HepG2 (cell line): Measurements from ENCODE around the gene ABCC1. TPM values are rescaled to one million over a fixed set of nuclear protein-coding genes. Genes with fewer than 3 reads are reported as not detected.

Experiments
- ATF7 ChIP-seq, 2 experiments: fragments of 450-650 bp in 1 of 2; sonication (generic) in 1 of 2; formaldehyde crosslinking in 1 of 2; IDR thresholded peaks; 2 replicates each; pipeline versions ENCODE4 v1.4.0 to v1.6.1; 2016 to 2020; ENCODE audit warnings: antibody characterized with exemption in 1 of 2, mild to moderate bottlenecking in 1 of 2, missing genetic modification reagents in 1 of 2
- CBX2 ChIP-seq, 2 experiments: fragments of 200-600 bp in 1 of 2; sonication (generic); formaldehyde crosslinking in 1 of 2; IDR thresholded peaks; 2 replicates each; pipeline versions ENCODE4 v1.7.0 to v1.8.1; 2018 to 2022; ENCODE audit warnings: low read depth in 2 of 2, low read length in 1 of 2, mild to moderate bottlenecking in 1 of 2, missing genetic modification reagents in 1 of 2
- GZF1 ChIP-seq: sonication (generic); formaldehyde crosslinking; IDR thresholded peaks from 2 replicates; pipeline ENCODE4 v1.5.1; 2020; ENCODE audit warnings: mild to moderate bottlenecking, missing genetic modification reagents
- MEIS2 ChIP-seq: sonication (generic); formaldehyde crosslinking; IDR thresholded peaks from 2 replicates; pipeline ENCODE4 v1.9.0; 2021; ENCODE audit warnings: mild to moderate bottlenecking, missing genetic modification reagents
- NFIC ChIP-seq: IDR thresholded peaks from 2 replicates; pipeline ENCODE4 v1.6.1; 2012; ENCODE audit warnings: mild to moderate bottlenecking, low read length, inconsistent platforms
- SMAD1 ChIP-seq: sonication (generic); formaldehyde crosslinking; IDR thresholded peaks from 2 replicates; pipeline ENCODE4 v1.4.0; 2020; ENCODE audit warnings: missing genetic modification reagents, low read depth, mild to moderate bottlenecking, borderline replicate concordance
- TIGD3 ChIP-seq: sonication (generic); formaldehyde crosslinking; IDR thresholded peaks from 2 replicates; pipeline ENCODE4 v1.5.1; 2020; ENCODE audit warnings: mild to moderate bottlenecking, missing genetic modification reagents, borderline replicate concordance
- ZC3H4 ChIP-seq: sonication (generic); formaldehyde crosslinking; IDR thresholded peaks from 2 replicates; pipeline ENCODE4 v1.4.0; 2020; ENCODE audit warnings: missing genetic modification reagents, borderline replicate concordance
- ZFP90 ChIP-seq: sonication (generic); formaldehyde crosslinking; IDR thresholded peaks from 2 replicates; pipeline ENCODE4 v1.8.0; 2022; ENCODE audit warnings: missing genetic modification reagents, mild to moderate bottlenecking, inconsistent platforms, borderline replicate concordance
- ZGPAT ChIP-seq: IDR thresholded peaks from 2 replicates; pipeline ENCODE4 v1.6.1; 2016; ENCODE audit warnings: mild to moderate bottlenecking
- ZMYM3 ChIP-seq: sonication (generic); formaldehyde crosslinking; IDR thresholded peaks from 2 replicates; pipeline ENCODE4 v1.5.1; 2020; ENCODE audit warnings: mild to moderate bottlenecking, missing genetic modification reagents
- ZNF280B ChIP-seq: sonication (generic); formaldehyde crosslinking; IDR thresholded peaks from 2 replicates; pipeline ENCODE4 v1.5.0; 2020; ENCODE audit warnings: missing genetic modification reagents, mild to moderate bottlenecking, borderline replicate concordance
- polyA plus RNA-seq, 8 experiments: library from polyadenylated mRNA; depleted of rRNA in 3 of 8; stranded (reverse) in 7 of 8; unstranded in 1 of 8; fragments of >200 nt; fragmentation: Illumina TruSeq in 4 of 8; extraction: Trizol in 4 of 8; gene quantifications; 2 replicates each; pipeline versions ENCODE4 v1.2.1 to v1.2.3, GENCODE V29; 2011 to 2016; ENCODE audit warnings: low read depth in 4 of 8, missing spikeins in 1 of 8, mixed read lengths in 1 of 8; ENCODE audit not compliant: insufficient read depth in 1 of 8
- total RNA-seq, 5 experiments: library from RNA; depleted of rRNA; stranded (reverse); fragments of >200 nt; fragmentation: Illumina TruSeq; extraction: Trizol; gene quantifications; 2 replicates each; pipeline ENCODE4 v1.2.3, GENCODE V29; 2016; ENCODE audit warnings: low read depth in 1 of 5
- TF ChIP-seq, protein P1 (sequence below): sonication (generic); formaldehyde crosslinking; IDR thresholded peaks from 2 replicates; pipeline ENCODE4 v1.5.1; 2020; ENCODE audit warnings: mild to moderate bottlenecking, missing genetic modification reagents

ABCC1 gene
- total and polyA plus RNA-seq, 2 of the 13 experiments (the other 11 are each of a cell fraction or from before 2014, with no cell fraction given) = 13.0 to 30.6 TPM

GRCh38 chr16:16147316-16147999, 198.0 kb downstream of the ABCC1 start (continued):
- TF ChIP-seq SMAD1 (CRISPR knock-in tag) (0 out of 2 replicates have a peak, but pooled peaks have one; percentile 39), CBX2 (IDR thresholded peaks at IDR 0.05; ENCODE audit: low read depth, low read length) (no peak), CBX2 (CRISPR knock-in tag; IDR thresholded peaks at IDR 0.05; ENCODE audit: low read depth) (0 out of 2 replicates have a peak, but pooled peaks have one; percentile 41), ZFP90 (0 out of 2 replicates have a peak, but pooled peaks have one; percentile 13), TIGD3 (0 out of 2 replicates have a peak, but pooled peaks have one; percentile 63), GZF1 (CRISPR knock-in tag) (peak; percentile 78; the same call in 1 of the 2 replicates), NFIC (peak; percentile 47; the same call in 1 of the 2 replicates), ATF7 (IDR thresholded peaks at IDR 0.05) (no peak), ATF7 (CRISPR knock-in tag; IDR thresholded peaks at IDR 0.05) (0 out of 2 replicates have a peak, but pooled peaks have one; percentile 19), ZNF280B (CRISPR knock-in tag) (peak; percentile 47; the same call in 1 of the 2 replicates), ZC3H4 (0 out of 2 replicates have a peak, but pooled peaks have one; percentile 61), ZGPAT (peak; percentile 18; the same call in 1 of the 2 replicates), ZMYM3 (CRISPR knock-in tag) (0 out of 2 replicates have a peak, but pooled peaks have one; percentile 29), MEIS2 (CRISPR knock-in tag) (peak; percentile 13; the same call in 1 of the 2 replicates)
- TF ChIP-seq, protein P1, sequence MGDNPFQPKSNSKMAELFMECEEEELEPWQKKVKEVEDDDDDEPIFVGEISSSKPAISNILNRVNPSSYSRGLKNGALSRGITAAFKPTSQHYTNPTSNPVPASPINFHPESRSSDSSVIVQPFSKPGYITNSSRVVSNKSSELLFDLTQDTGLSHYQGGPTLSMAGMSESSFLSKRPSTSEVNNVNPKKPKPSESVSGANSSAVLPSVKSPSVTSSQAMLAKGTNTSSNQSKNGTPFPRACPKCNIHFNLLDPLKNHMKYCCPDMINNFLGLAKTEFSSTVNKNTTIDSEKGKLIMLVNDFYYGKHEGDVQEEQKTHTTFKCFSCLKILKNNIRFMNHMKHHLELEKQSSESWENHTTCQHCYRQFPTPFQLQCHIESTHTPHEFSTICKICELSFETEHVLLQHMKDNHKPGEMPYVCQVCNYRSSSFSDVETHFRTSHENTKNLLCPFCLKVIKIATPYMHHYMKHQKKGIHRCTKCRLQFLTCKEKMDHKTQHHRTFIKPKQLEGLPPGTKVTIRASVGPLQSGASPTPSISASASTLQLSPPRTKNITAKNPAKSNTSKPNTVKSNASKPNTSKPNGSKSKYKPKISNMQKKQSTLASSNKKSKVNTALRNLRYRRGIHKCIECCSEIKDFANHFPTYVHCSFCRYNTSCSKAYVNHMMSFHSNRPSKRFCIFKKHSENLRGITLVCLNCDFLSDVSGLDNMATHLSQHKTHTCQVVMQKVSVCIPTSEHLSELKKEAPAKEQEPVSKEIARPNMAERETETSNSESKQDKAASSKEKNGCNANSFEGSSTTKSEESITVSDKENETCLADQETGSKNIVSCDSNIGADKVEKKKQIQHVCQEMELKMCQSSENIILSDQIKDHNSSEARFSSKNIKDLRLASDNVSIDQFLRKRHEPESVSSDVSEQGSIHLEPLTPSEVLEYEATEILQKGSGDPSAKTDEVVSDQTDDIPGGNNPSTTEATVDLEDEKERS (CRISPR knock-in tag) = 0 out of 2 replicates have a peak, but pooled peaks have one; percentile 89
